Measurements from ENCODE around the gene TIAL1. TPM values are rescaled to one million over a fixed set of nuclear protein-coding genes. Genes with fewer than 3 reads are reported as not detected.

TIAL1 gene
- 85.9 to 102 TPM (median 90.8 TPM) in 5 replicates for total RNA-seq (2022; extraction: Qiagen RNA extraction)

GRCh38 chr10:119596537-119597404 is at the start of gene TIAL1:
Gene TIAL1 (minus strand): TSS chr10:119596964. CDS start chr10:119596465, 499 bp downstream.

GRCh38 chr10:119542357-119542987 is 54.3 kb downstream of the TIAL1 start, which contains the start of gene RGS10:
Gene RGS10 (minus strand): TSS chr10:119542719. CDS start chr10:119542638, 81 bp downstream.

Other genes with a start within 250 kb of the TIAL1 start
- 47.3 to 56.1 TPM (median 52.7 TPM) in 5 replicates for gene RGS10, start 54.2 kb downstream of the TIAL1 start, total RNA-seq (2022; extraction: Qiagen RNA extraction)
- gene BAG3, start 54.4 kb upstream of the TIAL1 start, total RNA-seq (2022; extraction: Qiagen RNA extraction), result 230 to 264 TPM (median 258 TPM) in 5 replicates
- 8.3 to 11.4 TPM (median 10.5 TPM) in 5 replicates for gene INPP5F, start 129.1 kb upstream of the TIAL1 start, total RNA-seq (2022; extraction: Qiagen RNA extraction)

Measured in A549 treated with Hydrocortisone at 1 μM for 4 hours (cell line).